Amygdala (tissue), 56 donors: ENCODE measurements around the gene FOXP2.

Experiments used
- DNase-seq, 56 donors: peaks; one replicate each; lab custom pipeline; 2025; lab: John Stamatoyannopoulos, UW

FOXP2 gene

DNA sequence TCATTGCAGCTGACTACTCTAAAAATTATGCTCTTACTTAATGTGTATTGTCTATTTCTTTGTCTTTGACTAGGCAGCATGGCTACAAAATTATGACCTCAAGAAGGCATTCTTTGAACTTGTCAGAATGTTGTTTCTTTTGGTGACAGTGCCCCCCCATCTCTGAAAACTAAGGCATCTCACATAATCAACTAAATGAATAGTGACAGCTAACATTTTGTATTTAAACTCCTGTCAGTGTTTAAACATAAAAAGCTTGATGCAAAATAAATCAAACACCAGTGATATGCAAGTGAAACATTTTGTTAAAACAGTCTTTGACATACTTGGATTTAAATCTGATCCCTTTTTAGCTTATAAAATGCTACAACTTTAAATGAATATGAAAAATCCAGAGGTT, 233.5 kb downstream of the FOXP2 start:
- DNase-seq = no peak

DNA sequence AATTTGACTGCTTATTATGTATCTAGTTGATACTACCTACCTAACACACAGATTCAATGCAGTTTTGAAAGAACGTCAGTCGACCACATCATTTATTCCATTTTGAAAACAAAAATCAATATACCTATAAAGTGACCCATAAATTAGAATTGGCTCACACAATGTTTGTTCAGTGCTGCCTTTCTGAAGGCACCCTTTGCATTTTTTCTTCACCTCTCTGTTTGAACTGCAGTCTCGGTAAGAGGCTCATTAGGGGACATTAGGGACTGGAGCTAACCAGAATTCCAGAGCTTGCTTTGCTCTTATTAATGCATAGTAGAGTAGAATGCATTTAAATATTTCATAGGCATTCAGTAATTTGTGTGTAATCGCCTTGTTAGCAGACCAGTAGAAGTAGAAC, 234.1 kb downstream of the FOXP2 start:
- DNase-seq = no peak

DNA sequence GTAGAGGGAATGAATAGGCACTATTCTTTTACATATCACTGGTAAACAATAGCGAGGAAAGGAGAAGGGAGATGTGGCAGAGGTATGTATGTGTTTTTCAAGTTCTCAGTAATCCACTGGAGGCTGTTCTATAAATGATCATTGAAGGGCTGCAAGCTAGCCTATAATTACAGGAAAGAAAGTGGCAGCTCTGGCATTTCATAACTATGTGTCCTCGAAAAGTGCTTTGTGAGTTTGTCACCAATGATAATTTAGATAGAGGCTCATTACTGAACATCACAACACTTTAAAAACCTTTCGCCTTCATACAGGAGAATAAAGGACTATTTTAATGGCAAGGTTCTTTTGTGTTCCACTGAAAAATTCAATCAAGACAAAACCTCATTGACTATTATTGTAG, 235.1 kb downstream of the FOXP2 start:
- no peak for DNase-seq

DNA sequence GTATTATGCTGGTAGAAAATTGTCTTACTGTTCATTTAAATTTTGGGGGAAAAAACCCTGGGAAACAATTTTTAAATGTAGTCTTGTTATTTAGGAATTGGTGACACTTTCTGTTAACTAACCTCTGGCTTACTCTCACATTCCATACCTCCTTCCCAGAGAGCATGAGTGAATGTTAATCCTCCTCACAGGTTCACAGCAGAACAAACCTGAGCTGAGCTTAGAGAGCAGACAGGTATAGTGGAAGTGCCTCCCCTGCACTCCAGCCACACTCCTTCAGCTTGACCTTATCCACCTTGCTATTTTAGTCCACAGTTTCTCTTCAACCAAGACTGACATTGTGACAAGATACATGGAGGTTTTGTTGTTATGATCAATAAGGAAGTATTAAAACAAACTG, 235.9 kb downstream of the FOXP2 start:
- no peak for DNase-seq

DNA sequence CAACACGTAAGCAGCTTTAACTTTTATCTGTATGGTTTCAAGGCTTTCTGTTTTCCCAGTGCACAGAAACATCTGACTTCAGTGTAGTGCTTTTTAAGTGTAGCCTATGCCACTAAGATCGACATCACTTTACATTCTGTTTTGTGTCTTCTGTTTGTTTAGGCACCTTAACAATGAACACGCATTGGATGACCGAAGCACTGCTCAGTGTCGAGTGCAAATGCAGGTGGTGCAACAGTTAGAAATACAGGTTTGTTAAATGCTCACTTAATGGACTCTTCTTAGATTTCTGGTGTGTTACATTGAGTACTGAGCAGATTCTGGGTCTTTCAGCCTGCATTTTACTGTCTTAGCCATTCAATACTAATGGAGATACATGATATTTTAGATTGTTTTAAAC, 237.4 kb downstream of the FOXP2 start:
- DNase-seq = no peak

DNA sequence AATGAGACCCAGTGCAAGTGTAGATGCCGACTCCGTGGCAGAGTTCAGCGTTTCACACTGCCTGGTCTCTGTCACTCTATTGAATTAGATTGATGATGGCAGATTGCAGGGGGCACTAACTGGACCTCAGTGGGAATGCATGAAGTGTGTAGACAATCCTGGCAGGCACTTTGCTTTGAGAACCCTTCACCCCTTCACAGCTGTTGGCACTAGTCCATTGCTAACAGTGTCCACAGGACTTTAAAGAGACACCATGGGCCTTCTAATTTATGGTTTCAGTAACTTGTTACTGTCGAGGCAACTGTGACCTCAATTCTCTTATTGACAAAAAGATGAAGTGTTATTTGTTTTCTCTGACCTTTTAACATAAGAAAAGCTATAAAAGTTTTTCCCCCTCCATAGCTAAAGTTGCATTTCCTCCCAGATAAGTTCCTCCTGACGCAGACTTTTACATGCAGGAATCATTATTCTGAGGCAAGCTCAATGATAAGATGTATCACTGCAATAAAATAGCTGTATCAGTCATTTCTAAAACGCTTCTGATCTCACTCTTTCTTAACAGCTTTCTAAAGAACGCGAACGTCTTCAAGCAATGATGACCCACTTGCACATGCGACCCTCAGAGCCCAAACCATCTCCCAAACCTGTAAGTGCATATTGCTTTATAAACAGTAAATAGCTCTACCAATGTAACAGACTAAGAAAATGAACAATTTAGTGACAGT, 238.9 kb downstream of the FOXP2 start:
- no peak for DNase-seq

DNA sequence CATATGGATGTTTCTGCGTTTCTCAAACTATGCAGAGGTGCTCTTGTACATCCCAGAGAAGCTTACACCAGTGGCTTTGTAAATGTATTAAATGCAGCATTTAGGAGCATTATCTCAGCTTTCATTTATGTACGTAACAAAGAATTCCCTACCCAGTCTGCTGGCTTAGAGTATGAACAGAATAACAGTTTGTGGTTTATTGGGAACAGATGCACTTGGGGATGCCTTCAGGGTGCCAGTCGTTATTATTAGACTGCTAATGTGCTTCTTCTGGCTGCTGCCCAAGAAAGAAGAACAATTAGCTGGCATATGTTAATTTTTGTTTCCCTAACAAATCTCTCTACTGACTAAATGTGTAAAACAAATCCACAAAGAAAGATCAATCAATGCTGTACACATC, 241.9 kb downstream of the FOXP2 start:
- DNase-seq = no peak

DNA sequence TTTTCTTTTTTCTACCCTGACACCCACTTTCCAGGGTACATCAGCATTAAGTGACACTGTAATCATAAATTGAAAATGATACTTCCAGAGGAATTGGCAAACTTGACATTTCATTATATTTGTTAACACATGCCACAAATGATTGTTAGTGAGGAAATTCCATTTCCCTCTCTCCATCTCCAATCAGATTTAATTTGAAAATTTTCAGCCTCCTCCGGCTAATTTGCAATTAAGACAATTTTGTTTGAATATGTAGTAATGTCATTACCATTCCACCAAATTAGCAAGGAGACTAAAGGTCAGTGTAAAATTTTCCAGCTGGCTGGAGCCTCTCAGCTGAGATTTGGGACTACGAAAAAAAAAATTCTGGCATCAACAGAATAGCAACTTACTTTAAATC, 242.7 kb downstream of the FOXP2 start:
- no peak for DNase-seq

DNA sequence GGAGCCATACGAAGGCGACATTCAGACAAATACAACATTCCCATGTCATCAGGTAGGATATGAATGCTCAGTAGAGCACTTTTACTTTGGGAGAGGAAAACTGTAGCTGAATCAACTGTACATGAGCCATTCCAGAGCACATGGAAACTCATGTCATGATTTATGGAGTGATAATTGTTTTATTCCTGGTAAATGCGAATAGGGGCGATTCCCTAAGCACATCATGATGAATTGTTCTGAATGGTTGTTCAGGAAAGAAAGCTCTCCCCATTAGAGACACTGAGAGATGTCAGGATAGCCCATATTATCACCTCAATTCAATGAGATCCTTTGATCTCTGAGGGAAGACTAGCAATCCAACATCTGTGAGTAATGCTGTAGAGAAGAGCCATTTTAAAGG, 243.6 kb downstream of the FOXP2 start:
- DNase-seq = no peak

DNA sequence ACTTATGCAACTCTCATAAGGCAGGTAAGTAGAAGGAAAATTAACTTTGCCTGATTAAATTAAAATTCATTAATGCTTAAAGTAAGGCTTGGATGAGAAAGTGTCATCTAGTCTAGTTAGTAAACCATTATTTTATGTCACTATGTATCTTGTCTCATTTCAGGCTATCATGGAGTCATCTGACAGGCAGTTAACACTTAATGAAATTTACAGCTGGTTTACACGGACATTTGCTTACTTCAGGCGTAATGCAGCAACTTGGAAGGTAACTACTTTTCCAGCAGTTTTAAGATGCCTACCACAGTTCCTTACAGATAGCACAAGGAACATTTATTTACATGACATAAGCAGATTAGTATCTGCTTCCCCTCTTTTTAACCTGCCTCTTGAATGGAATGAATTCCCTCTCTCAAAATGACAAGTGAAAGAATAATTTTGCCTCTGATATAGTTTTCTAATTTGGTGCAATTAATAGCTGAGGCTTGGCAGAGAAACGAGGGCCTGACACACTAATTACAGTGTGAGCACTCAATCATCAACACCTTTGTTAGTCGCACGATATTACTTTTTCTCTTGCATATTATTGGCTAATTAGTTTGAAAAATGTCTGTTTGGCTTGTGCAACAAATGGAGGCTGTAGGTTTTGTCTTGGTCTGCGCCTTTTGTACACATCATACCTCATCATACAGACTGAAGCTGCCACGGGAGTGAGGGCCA, 245.0 kb downstream of the FOXP2 start:
- DNase-seq = no peak

DNA sequence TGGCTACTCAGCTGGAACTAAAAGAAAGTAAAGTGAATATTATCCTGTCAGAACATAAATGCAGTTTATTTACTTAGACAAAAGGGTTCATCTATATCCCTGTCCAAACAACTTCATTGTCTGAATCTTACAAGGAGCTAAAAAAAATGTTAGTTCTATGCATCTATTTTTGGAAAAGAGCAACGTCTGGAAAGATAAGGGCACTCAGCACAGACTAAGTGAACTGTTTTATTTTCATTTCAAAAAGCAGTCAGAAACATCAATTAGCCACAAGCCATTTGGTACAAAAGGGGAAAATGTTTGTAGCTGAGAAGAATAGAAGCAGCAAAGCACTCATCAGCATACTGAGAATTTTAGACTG, 245.5 kb downstream of the FOXP2 start:
- DNase-seq = no peak

DNA sequence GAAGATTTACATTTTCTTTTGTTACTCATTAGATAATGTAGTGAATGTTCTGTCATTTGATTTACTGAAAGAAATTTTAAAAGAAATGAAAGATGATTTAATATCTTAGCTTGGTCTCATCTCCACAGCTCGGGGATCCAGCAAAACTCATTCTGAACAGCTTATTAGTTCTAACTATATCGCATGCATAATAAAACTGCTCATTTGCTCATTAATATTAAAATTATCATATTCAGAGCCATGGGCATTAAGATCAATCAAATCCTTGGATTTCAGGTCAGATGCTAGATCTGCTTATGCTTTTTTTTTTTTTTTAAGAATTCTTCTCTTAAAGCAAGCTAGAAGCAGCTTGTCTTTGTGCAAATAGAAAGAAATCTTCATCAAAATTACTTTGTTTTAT, 246.1 kb downstream of the FOXP2 start:
- no peak for DNase-seq

DNA sequence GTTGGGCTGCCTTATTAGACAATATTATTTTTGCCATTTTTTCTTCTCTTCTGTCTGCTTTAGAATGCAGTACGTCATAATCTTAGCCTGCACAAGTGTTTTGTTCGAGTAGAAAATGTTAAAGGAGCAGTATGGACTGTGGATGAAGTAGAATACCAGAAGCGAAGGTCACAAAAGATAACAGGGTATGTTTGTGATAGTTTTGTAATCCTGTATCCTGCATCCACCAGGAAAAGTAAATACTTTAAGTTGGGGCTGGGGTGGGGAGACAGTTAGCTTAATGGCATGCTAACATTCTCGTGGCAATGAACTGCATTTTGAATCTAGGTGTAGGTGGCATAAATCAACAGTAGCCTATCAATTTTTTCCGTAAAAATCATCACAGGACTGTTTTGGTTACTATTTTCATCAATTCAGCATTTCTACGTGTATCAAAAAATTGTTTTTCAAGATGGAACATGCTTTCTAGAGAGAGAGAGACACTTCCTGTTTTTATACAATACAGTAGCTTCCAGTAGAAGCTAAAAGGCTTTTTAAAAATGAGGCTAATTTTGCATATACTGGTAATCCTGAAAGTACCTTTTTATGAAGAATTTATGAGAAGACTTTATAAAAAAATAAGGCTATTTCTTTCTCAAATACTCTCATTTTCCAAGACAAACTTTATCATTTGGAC, 247.5 kb downstream of the FOXP2 start:
- DNase-seq = no peak

DNA sequence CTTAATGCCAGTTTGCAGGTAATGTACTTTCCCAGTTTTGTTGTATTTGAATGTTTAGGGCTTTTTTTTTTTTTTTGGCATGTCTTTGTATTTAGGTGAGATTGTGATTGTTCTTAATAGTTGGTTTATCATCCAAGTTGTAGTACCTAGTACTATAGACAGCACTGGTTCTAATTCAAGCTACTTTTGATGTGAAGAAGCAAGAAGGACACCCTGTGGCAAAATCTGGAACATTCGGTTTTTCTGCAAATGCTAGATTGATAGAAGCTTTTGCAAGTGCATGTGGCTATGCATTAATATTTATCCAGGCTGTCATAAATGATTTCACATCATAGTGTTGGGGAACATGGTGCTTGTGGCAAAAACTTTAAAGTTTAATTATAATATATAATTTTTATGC, 248.9 kb downstream of the FOXP2 start:
- DNase-seq = peak in 5 of 56 donors; percentile 2 to 42 (median 10)

DNA sequence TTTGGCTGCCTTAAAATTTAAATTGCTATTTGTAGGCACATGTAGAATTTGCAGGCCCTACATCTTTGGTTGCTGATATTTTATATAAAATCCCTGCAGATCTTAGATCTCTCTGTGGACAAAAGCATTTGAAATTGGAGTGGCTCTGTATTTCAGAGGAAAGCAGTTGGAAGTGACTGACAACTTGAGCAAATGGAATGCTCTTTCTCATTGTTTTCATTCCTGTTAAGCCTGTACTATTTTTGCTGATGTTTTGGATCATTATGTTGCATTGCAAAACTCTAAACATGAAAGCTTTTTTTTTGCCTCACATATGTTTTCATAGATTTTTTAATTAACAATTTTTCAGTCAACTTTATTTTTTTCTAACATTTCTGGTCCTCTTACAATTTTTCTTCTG, 256.1 kb downstream of the FOXP2 start:
- DNase-seq = no peak

DNA sequence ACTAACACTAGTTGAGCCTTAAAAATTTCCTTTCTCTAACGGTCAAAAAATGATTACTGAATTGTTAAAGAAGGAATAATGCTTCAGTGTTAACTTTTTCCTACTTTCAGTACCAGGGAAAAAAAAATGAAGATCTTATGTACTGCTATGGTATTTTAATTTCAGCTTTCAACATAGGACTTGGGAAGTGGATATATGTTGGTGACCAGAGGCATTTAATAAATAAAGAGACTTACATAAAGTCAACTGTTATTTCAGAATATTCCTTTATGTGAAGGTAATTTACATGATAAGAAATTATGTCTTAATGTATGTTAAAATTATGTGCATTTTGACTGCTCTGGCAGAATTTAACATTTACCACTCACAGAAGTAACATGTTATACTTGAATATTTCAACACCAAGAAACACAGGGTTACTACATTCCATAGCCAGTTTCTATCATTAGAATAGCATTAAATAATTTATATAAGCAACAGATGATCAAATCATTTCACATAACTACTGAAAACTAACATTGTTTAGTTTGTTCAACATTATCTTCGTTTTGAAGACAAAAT, 257.0 kb downstream of the FOXP2 start:
- DNase-seq = no peak

DNA sequence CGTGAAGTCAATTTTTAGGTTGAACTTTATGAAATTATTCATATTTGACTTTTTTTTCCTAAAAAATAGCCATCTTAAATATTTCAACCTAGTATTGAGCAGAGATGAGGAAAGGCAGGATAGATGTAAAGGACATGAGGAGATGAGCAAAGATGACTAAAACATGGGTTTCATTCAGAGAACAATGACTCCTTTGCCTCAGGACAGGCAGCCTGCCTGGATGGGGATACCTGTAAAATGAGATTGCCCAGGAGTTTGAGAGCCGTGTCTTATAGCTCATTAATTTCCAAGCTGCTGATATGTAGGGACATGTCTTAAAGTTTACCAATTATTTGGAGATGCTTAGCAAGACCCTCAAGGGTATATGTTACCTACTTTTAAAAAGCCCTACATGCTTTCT, 263.5 kb downstream of the FOXP2 start:
- no peak for DNase-seq

DNA sequence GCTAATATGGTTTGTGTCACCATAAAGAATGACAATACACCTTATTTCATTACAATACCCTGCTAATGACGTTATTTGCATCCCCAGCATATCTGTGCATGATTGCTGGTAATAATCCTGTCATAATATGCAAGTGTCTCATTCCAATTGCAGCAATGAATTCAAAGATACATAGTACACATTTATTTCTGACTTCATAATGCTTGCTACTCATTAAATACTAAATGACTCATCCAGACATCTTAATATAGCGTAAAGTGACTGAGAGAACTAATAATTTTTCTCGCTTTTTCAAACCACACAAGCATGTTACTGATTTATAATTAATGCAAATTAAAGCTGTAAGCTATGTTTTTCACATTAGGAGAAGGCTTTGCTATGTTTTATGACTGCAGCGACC, 272.6 kb downstream of the FOXP2 start:
- DNase-seq = no peak

DNA sequence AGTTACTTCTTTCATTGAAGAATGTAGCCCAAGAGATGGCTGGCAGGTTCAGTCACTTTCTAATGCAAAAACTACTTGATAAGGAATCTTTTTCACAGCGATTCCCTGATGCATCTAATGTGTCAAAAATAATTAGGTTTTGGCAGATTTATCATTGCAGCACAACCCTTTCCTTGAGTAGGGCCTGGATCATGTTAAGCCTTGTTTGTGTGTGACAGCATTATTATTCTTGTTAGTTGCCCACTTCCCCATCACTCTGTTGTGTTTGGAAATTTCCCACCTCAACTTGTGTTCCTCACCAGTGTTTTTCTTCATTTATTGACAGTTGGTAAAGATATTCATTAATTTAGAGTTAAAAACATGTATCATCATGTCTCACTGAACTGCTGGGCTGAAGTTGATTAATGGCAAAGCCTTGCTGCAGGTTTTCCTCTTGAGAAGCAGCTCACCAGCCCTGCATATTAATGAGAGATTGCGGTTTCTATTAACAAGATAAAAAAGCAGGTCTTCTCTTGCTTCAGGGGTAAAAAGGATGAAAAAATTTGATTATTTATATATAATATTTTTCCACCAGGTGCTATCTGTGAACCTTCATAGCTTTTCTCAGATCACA, 273.9 kb downstream of the FOXP2 start:
- no peak for DNase-seq

DNA sequence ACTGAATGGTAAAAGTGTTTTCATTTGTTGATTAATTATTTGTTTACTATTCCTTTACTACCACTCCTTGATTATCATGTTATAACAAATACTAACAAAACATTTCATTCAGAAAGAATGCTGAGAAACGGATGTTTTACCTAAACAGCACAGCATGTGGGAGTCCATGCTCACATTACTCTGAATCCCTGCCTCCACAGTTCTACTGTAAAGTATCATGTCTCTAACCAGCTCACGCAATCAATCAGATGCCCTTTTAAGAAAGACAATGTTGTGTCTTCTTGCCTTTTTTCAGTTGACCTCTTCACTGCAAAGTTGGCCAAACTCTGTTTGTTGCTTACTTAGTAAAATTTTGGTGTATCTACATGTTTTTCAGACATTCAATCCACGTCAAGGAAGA, 274.8 kb downstream of the FOXP2 start:
- DNase-seq = no peak

DNA sequence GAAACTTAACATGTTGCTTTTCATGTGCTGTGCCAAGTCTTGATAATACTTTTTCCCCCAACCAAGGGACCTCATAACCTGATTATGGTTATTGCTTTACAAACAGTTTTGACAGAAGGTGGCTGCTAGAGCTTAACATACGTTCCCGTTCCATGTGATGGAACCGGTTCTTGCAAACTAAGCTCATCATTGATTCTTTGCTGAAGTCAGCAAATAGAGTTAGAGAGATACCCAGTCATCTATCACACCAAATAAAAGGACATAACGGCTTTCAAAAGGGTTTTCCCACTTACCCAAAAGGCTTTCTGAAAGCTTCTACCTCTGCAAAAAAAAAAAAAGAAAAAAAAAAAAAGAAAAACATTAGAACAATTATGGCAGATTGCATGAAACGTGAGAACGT, 277.0 kb downstream of the FOXP2 start:
- no peak for DNase-seq
